PC-9 (cell line): Measurements from ENCODE around the gene FADD. TPM values are rescaled to one million over a fixed set of nuclear protein-coding genes. Genes with fewer than 3 reads are reported as not detected.

Experiments used
- BruUV-seq: library from RNA; stranded (reverse); fragments of 400-500 nt; replicated peaks from 2 replicates; lab custom pipeline; 2021; lab: Mats Ljungman, UMichigan
- CTCF ChIA-PET: fragments of 300-600 bp; sonication (Branson Sonifier 250); formaldehyde crosslinking; loops from one replicate; lab custom pipeline; 2022; ENCODE audit warnings: antibody characterized with exemption; lab: Charles Lee
- POLR2A ChIA-PET: fragments of 300-600 bp; sonication (Branson Sonifier 250); formaldehyde crosslinking; loops from one replicate; lab custom pipeline; 2022; ENCODE audit warnings: antibody characterized with exemption; ENCODE audit not compliant: unreplicated experiment; lab: Charles Lee
- DNase-seq, 2 experiments: peaks; one replicate each; pipeline versions ENCODE4 v3.0.0 to v3.0.0-alpha.2; 2015 to 2022; ENCODE audit warnings: mixed read lengths in 1 of 2
- H2AFZ ChIP-seq: fragments of 200-600 bp; sonication (generic); 2 replicates; pipeline ENCODE4 v1.8.1; 2017; ENCODE audit warnings: antibody characterized with exemption
- H3F3A ChIP-seq: fragments of 200-600 bp; sonication (generic); 2 replicates; pipeline ENCODE4 v1.8.1; 2017; ENCODE audit warnings: antibody characterized with exemption, mild to moderate bottlenecking, low read depth; ENCODE audit not compliant: insufficient read depth
- H3K27ac ChIP-seq: fragments of 200-600 bp; sonication (generic); 2 replicates; pipeline ENCODE4 v1.6.1; 2016; ENCODE audit warnings: mixed run types
- H3K27me3 ChIP-seq: fragments of 200-600 bp; sonication (generic); 2 replicates; pipeline ENCODE4 v1.6.1; 2016; ENCODE audit warnings: low read depth, mixed run types; ENCODE audit not compliant: insufficient read depth
- H3K36me3 ChIP-seq: fragments of 200-600 bp; sonication (generic); 2 replicates; pipeline ENCODE4 v1.6.1; 2016; ENCODE audit warnings: low read depth, mixed run types
- H3K4me1 ChIP-seq: fragments of 200-600 bp; sonication (generic); replicated peaks from 2 replicates; pipeline ENCODE4 v1.6.1; 2016; ENCODE audit warnings: mixed run types; ENCODE audit not compliant: insufficient read depth
- H3K4me2 ChIP-seq: fragments of 200-600 bp; sonication (generic); 2 replicates; pipeline ENCODE4 v1.6.1; 2017; ENCODE audit warnings: mixed run types
- H3K4me3 ChIP-seq: fragments of 200-600 bp; sonication (generic); 2 replicates; pipeline ENCODE4 v1.6.1; 2016; ENCODE audit warnings: mixed run types
- H3K79me2 ChIP-seq: fragments of 200-600 bp; sonication (generic); 2 replicates; pipeline ENCODE4 v1.6.1; 2017; ENCODE audit warnings: low read depth, mixed run types
- H3K9me2 ChIP-seq: fragments of 200-600 bp; sonication (generic); 2 replicates; pipeline ENCODE4 v1.8.1; 2017; ENCODE audit warnings: mild to moderate bottlenecking; ENCODE audit not compliant: insufficient read depth
- H3K9me3 ChIP-seq: fragments of 200-600 bp; sonication (generic); 2 replicates; pipeline ENCODE4 v1.8.1; 2016; ENCODE audit warnings: low read depth; ENCODE audit not compliant: insufficient read depth
- H4K20me1 ChIP-seq: fragments of 200-600 bp; sonication (generic); 2 replicates; pipeline ENCODE4 v1.8.1; 2017; ENCODE audit not compliant: insufficient read depth
- EZH2 ChIP-seq: fragments of 200-600 bp; sonication (generic); IDR thresholded peaks from 2 replicates; pipeline ENCODE4 v1.8.0; 2017; ENCODE audit warnings: antibody characterized with exemption, low read depth
- intact Hi-C: fragments of 100-400 bp; cut with micrococcal nuclease; formaldehyde crosslinking; loops from one replicate; pipeline ENCODE4 v1.10.0; 2022; ENCODE audit not compliant: unreplicated experiment
- total RNA-seq: library from RNA; stranded (reverse); gene quantifications from 2 replicates; pipeline ENCODE4 v1.2.3, GENCODE V29; 2021
- TF ChIP-seq, protein P1 (sequence below): fragments of 200-600 bp; sonication (generic); conservative IDR thresholded peaks from 2 replicates; pipeline ENCODE4 v1.6.1; 2017; ENCODE audit warnings: mixed run types, antibody characterized with exemption, mild to moderate bottlenecking, moderate library complexity

The FADD gene
- total RNA-seq, 1 experiment from 2014 or later = 47.8 TPM

DNA sequence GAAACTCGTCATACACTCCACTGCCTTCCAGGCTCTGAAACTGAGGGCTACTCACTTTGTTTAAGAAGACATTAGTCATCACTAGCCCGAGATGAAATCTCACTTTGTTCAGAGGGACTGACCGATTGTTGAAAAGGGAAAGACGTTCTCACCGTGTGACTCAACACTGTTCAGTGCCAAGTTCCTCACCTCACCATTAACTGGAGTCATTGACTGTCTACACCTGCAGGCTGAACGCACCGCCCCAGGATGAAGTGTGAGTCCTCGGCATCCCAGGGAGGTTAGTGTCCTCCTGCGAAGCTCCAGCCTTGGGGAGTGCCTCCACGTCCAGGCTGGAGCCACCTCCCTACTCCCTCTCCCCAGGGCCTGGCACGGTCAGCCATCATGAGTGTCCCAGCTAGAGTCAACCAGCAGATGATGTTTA is 30.4 kb downstream of the FADD start:
- H3K9me3 ChIP-seq = no peaks in the 10 kb centered on the region
- BruUV-seq = no TSS peak
- TF ChIP-seq EZH2 = no peak
- TF ChIP-seq, protein P1, sequence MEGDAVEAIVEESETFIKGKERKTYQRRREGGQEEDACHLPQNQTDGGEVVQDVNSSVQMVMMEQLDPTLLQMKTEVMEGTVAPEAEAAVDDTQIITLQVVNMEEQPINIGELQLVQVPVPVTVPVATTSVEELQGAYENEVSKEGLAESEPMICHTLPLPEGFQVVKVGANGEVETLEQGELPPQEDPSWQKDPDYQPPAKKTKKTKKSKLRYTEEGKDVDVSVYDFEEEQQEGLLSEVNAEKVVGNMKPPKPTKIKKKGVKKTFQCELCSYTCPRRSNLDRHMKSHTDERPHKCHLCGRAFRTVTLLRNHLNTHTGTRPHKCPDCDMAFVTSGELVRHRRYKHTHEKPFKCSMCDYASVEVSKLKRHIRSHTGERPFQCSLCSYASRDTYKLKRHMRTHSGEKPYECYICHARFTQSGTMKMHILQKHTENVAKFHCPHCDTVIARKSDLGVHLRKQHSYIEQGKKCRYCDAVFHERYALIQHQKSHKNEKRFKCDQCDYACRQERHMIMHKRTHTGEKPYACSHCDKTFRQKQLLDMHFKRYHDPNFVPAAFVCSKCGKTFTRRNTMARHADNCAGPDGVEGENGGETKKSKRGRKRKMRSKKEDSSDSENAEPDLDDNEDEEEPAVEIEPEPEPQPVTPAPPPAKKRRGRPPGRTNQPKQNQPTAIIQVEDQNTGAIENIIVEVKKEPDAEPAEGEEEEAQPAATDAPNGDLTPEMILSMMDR = no peak
- ChIA-PET POLR2A (interaction anchor here (0.5 to 0.7 kb wide), 3 partner anchors 11 to 559 kb away, joined by 3 read pairs; no protein-coding TSS in a partner anchor), CTCF (interaction anchor here (0.6 kb wide), 2 partner anchors 440 to 903 kb away, joined by 4 to 7 read pairs; no protein-coding TSS in a partner anchor)
- H3K27ac ChIP-seq = peak overlapping the region; percentile 97
- H4K20me1 ChIP-seq = no peaks in the 10 kb centered on the region; the same call in 1 of the 2 replicates
- no peak overlapping the region for H3K4me3 ChIP-seq
- H3K79me2 ChIP-seq = no peaks in the 10 kb centered on the region
- H3K36me3 ChIP-seq = no peaks in the 10 kb centered on the region
- peaks cover 40% of the 10 kb centered on the region for H3F3A ChIP-seq
- peak overlapping the region; percentile 59 for H3K4me2 ChIP-seq
- intact Hi-C loops = loop anchor here (1.0 kb wide), 2 partner anchors 11 to 37 kb away; partner anchors contain the start of gene PPFIA1
- peak; percentile 96 to 100 for DNase-seq
- H3K4me1 ChIP-seq = peaks cover 24% of the 10 kb centered on the region
- H2AFZ ChIP-seq = no peak overlapping the region
- no peaks in the 10 kb centered on the region for H3K27me3 ChIP-seq
- H3K9me2 ChIP-seq = no peaks in the 10 kb centered on the region

DNA sequence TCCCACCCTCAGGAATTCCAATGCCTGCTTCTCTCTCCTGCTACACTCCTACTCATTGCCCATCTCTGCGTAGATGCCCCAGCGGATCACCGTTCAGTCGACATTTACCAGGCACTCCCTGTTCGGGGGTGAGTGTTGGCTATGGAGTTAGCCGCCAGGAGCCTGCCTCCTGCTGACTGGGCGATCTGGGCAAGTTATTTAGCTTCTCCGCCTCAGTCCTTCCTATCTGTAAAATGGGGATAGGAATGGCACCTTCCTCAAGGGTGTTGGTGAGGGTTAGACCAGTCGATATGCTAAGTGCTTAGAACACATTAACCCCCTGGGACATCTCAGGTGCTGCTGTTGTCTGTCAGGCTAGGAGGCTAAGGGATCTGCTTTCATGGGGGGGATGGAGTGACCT is 30.9 kb downstream of the FADD start:
- no peak overlapping the region for H2AFZ ChIP-seq
- BruUV-seq = TSS peak; percentile 57
- ChIA-PET CTCF (interaction anchor here (0.6 kb wide), 1 partner anchor 441 kb away, joined by 7 read pairs; no protein-coding TSS in a partner anchor), POLR2A (interaction anchor here (0.5 to 0.7 kb wide), 4 partner anchors 10 to 560 kb away, joined by 3 read pairs; no protein-coding TSS in a partner anchor)
- no peak for TF ChIP-seq EZH2
- TF ChIP-seq, protein P1 = no peak
- no peaks in the 10 kb centered on the region for H3K27me3 ChIP-seq
- DNase-seq = no peak
- peaks cover 40% of the 10 kb centered on the region for H3F3A ChIP-seq
- H3K27ac ChIP-seq = peak overlapping the region; percentile 97
- H4K20me1 ChIP-seq = no peaks in the 10 kb centered on the region; the same call in 1 of the 2 replicates
- H3K4me1 ChIP-seq = peaks cover 24% of the 10 kb centered on the region
- H3K36me3 ChIP-seq = no peaks in the 10 kb centered on the region
- no peak overlapping the region for H3K4me3 ChIP-seq
- no peaks in the 10 kb centered on the region for H3K9me2 ChIP-seq
- intact Hi-C loops = loop anchor here (1.0 kb wide), 2 partner anchors 10 to 36 kb away; partner anchors contain the start of gene PPFIA1
- no peaks in the 10 kb centered on the region for H3K79me2 ChIP-seq
- peak overlapping the region; percentile 59 for H3K4me2 ChIP-seq
- no peaks in the 10 kb centered on the region for H3K9me3 ChIP-seq

DNA sequence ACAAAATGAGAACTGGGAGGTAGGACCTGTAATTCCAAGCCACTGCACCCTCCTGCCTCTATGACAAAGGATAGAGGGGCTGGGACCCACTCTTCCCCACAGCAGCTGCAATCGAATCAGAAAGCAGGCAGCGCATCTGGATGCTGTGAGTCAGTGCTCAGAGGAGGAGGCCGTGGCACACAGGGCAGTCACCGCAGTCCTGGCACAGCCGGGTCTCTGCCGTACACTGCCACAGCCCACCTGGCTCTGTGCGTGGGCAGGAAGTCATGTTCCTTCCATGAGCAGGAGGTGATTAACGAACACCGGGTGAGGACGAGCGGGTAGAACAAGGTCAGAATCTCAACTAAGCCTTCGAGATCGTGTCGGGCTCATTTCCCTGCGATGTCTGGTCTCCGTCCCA is 37.2 kb downstream of the FADD start:
- ChIA-PET CTCF (no interaction called here), POLR2A (no interaction called here)
- Histone ChIP-seq H3K36me3 (no peaks in the 10 kb centered on the region), H3K9me2 (no peaks in the 10 kb centered on the region), H3K4me2 (no peak overlapping the region), H3K27ac (no peak overlapping the region), H3K9me3 (no peaks in the 10 kb centered on the region), H3K27me3 (no peaks in the 10 kb centered on the region), H3F3A (peaks cover 34% of the 10 kb centered on the region), H3K4me1 (peaks cover 34% of the 10 kb centered on the region), H3K4me3 (no peak overlapping the region), H3K79me2 (peaks cover 8% of the 10 kb centered on the region; the same call in 1 of the 2 replicates), H4K20me1 (no peaks in the 10 kb centered on the region; the same call in 1 of the 2 replicates), H2AFZ (no peak overlapping the region)
- TF ChIP-seq EZH2 = no peak
- TF ChIP-seq, protein P1 = no peak
- no peak for DNase-seq
- BruUV-seq = no TSS peak
- intact Hi-C loops = loop anchor here (5.0 kb wide), 2 partner anchors 38 to 158 kb away; partner anchors contain the start of gene FADD
